Measurements from ENCODE around the gene BCL6.
A peak's percentile ranks its signal among the peaks of the same experiment; 100 is the strongest.
"Not testable (repeated sequence)": the region's sequence is repeated elsewhere in the genome, so short reads cannot be mapped to it uniquely, and the experiment has no call there.

BCL6 gene

GRCh38 chr3:187714404-187714979 is 30.8 kb downstream of the BCL6 start:
- peak; percentile 42 to 66 for DNase-seq (ENCODE audit: low read depth in 2 of 2)

DNA sequence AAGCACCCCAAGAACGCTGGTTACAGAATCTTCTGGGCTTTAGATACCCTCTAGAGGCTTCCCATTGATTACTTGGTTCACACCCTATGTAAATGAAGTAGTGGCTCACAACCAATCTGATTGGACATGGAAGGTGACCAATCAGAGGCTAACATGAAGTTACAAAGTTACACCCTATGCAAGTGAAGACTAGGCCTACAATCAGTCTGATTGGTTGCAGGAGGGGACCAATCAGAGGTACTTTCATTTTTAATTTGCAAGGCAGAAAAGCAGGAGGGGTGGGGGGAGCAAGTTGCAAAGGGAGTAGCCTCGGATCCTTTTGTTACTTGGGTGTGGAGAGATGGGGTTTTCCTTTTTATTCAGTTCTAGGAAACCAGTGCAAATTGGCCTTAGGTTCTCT is 31.8 kb downstream of the BCL6 start:
- no peak for DNase-seq (ENCODE audit: low read depth in 2 of 2)

DNA sequence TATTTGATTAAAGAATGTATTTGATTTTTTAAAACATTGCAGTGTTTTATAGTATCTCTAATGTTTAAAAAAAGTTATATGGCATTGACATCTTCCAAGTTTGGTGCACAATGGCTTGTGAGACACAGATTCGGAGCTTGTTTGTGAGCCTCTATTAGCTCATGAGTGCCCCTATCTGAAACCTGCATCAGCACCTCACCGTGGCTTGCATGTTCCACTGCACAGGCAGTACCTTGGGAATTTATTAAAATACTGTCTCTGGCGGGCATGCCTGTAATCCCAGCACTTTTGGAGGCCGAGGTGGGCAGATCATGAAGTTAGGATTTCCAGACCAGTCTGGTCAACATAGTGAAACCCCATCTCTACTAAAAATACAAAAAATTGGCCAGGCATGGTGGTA is 36.1 kb downstream of the BCL6 start:
- DNase-seq (ENCODE audit: low read depth in 2 of 2) = no peak

- no peak for DNase-seq (ENCODE audit: low read depth in 2 of 2)
Observed at GRCh38 chr3:187708696-187709095, 36.6 kb downstream of the BCL6 start.

GRCh38 chr3:187706971-187707370 is 38.3 kb downstream of the BCL6 start:
- DNase-seq (ENCODE audit: low read depth in 2 of 2) = no peak

GRCh38 chr3:187705164-187705563 is 40.1 kb downstream of the BCL6 start:
- DNase-seq (ENCODE audit: low read depth in 2 of 2) = no peak

DNA sequence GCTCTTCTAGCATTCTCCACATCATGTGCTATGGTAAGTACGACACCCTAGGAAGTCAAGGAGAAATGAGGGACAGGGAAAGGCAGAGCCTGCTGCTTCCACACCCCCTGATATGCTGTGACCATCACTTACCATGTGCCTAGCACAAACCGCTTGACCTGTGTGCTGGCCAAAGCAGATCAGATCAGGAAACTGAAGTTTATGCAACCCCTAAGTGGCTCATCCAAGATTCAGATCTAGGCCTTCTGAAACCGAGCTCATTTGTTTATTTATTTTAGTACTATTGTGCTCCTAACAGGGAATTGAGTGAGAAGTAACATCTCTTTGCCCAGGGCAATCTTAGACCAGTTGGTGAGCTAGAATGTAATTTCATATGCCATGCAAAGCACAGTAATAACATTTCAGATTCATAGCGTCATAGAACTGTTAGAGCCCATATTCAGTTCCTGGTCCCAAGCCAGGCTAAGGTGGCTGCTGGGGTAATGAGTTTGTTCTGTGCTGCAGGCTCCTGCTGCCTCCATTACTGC is 42.7 kb downstream of the BCL6 start, which contains the start of gene RTP2:
RTP2 (minus strand) TSS at position 51 of the 527 bp plus-strand sequence. CDS start 429 bp downstream, outside the sequence.
- DNase-seq (ENCODE audit: low read depth in 2 of 2) = no peak

DNA sequence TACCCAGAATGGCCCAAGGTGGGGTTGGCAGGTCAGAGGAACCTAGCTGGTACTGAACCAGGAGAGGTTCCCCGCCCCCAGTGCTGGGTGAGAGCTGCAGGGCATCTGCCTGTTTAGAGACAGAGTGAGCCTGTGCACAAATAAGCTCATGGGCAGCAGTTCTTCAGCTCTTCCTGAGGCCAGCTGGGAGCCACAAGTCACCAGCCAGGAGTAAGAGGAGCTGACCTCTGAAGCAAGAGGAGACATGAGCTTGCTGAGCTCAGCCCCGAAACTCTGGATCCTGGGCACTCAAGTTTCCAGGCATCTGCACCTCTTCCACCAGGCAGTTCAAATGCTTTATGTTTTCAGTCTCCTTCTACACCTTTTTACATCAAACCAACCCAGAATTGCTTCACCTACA is 45.0 kb downstream of the BCL6 start:
- no peak for DNase-seq (ENCODE audit: low read depth in 2 of 2)

DNA sequence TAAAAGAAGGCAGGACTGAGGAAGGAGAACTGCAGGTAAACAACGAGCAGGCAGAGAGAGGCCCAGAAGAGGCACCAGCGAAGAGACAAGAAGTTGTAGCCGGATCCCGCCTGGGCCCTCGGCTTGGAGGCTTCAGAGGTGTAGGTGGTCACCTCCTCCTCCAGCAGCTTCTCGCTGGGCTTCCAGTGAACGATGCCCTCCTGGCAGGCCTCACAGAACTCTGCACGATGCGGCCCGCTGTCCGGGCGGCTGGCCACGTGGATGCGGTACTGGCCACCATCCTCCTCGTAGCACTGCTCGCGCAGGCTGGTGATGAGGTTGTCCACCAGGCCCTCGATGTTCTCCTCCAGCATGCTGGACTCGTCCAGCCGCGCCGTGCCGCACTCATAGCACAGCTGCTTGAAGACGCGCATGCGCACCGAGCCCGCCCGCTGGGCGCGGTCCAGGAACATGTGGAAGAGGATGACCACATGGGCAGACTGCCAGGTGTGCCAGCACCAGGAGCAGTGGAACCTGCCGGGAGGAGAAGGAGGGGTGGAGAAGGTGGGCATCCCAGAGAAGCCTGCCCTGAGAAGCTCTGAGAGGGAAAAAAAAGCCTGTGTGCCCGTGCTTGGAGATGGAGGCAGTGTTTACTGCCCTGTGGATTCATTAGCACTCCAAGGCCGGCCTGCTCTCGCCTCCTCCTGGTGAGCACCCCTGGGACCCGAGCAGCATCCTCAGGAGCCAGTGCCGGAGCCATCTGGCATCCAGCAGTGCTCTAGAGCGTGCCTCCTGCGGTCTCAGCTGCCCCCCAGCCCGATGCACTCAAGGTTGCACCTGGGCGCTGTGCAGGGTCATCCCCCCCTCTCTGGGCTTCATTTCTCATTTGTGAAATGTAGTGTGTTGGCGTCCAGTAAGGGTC is 46.5 kb downstream of the BCL6 start:
- DNase-seq (ENCODE audit: low read depth in 2 of 2) = no peak

DNA sequence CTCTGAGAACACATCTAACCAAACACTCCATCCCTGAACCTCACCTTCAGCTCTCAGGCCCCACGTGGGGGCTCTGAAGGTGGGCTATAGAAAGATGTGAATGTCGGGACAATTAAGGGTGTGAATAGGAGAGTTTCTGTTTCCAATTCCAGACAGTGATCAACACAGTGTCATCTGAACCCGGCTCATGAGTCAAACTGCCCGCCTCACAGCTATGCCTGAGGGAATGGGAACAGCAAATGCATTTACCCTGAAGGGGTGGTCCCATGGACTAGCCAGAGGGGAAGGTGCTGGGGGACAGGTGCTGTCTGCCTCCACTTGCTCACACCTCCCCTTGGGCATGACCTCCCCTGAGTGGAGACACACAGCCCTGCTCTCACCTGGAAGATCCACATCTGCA is 49.2 kb downstream of the BCL6 start:
- no peak for DNase-seq (ENCODE audit: low read depth in 2 of 2)

DNA sequence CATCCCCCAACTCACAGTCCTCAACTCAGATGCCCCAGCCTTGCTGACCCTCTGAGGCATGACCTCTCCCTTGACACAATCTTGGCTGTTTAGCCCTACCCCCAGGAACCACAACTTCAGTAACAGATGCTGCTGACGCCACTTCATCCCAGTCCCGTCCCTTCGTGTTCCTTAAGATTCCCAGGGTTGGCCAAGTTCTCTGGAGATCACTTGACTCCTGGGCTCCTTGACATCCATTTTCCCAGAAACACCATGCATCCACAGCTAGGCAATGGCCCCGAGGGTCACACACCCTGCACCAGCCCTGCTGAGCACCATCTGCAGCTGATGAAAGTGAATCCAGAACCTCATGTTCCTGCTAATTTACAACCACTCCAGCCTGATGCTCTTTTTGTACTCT is 49.8 kb downstream of the BCL6 start:
- no peak for DNase-seq (ENCODE audit: low read depth in 2 of 2)

DNA sequence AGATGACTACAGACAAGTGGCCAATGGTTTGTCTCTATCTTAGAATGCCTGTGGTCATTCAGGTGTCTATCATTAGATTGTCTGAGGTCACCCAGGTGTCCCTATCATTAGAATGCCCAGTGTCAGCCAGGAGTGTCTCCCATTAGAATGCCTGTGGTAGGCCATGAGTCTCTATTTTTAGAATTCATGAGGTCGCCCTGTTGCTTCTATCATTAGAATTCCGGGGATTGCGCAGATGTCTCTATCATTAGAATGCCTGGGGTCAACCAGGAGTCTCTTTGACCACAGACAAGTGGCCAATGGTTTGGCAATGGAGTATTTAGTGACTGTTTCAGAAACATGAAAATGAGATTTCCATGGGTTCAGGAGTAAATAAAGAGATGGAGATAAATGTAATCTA is 50.5 kb downstream of the BCL6 start:
- no peak for DNase-seq (ENCODE audit: low read depth in 2 of 2)

GRCh38 chr3:187693431-187693830 is 51.8 kb downstream of the BCL6 start:
- no peak for DNase-seq (ENCODE audit: low read depth in 2 of 2)

- DNase-seq (ENCODE audit: low read depth in 2 of 2) = no peak
Observed at GRCh38 chr3:187689984-187690383, 55.3 kb downstream of the BCL6 start.

DNA sequence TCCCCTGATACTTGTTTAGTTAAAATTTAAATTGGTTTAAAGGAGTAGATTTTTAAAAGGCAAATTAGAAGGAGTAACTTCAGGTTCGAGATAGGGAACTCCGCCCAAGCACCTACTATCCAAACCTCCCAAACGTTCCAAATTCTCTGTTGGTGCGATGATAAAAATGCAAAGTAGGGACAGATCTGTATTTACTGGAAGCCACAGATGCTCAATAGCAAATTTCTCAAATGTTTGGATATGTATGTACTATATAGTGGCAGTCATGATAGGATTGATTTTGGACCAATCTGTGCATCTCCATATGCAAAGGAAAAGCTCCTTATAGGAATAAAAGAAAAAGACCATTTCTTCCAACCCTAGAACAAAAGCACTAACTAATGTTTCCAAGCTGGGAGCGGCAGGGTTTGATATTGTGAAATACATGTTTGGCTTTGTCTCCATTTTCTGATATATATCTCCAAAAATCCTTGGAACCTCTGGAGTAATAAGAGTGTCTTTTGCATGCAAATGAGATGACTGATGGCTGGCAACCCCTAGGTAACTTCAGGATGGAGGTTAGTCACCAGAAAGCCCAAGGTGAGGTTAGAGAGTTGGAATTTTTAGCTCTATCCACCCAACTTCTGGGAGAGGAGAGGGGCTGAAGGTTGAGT is 58.5 kb downstream of the BCL6 start:
- DNase-seq (ENCODE audit: low read depth in 2 of 2) = no peak

DNA sequence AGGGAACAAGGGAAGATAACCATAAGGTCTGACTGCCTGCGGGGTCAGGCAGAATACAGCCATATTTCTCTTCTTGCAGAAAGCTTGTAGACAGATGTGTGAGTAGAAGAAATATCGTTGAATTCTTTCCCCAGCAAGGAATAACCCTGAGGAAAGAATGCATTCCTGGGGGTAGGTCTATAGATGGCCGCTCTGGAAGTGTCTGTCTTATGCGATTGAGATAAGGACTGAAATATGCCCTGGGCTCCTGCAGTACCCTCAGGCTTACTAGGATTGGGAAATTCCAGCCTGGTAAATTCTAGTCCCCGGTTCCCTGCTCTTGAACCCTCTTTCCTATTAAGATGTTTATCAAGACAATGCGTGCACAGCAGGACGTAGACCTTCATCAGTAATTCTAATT is 59.3 kb downstream of the BCL6 start:
- no peak for DNase-seq (ENCODE audit: low read depth in 2 of 2)

DNA sequence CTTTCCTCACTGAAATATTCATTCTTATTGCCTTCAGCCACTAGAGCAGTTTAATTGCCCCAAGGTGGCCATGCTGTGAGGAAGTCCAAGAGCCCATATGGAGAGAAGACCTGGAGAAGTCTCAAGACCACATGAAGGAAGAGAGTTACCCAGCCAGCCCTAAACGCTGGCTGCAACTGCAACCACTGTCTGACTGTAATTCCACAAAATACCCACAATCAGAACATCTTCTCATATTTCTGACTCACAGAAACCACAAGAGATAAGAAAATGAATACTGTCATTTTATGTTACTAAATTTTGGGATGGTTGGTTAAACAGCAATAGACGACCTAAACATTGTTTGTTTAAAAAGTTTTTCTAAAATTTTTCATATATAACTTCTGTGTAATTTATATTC is 60.4 kb downstream of the BCL6 start:
- no peak for DNase-seq (ENCODE audit: low read depth in 2 of 2)

GRCh38 chr3:187684444-187684843 is 60.8 kb downstream of the BCL6 start:
- DNase-seq (ENCODE audit: low read depth in 2 of 2) = no peak

- DNase-seq (ENCODE audit: low read depth in 2 of 2) = not testable (repeated sequence)
Observed at GRCh38 chr3:187681756-187682155, 63.5 kb downstream of the BCL6 start.

GRCh38 chr3:187679638-187680396 is 65.5 kb downstream of the BCL6 start:
- DNase-seq (ENCODE audit: low read depth in 2 of 2) = peak; percentile 45 to 62

GRCh38 chr3:187678726-187679268 is 66.5 kb downstream of the BCL6 start:
- no peak for DNase-seq (ENCODE audit: low read depth in 2 of 2)
